SJCRH30 (cell line): Measurements from ENCODE around the gene PDK2. TPM values are rescaled to one million over a fixed set of nuclear protein-coding genes. Genes with fewer than 3 reads are reported as not detected.

Experiments
- DNase-seq, 2 experiments: peaks; one replicate each; pipeline ENCODE4 v3.0.0-alpha.2; 2015 to 2020
- H3K27ac ChIP-seq: fragments of 250-450 bp; sonication (Bioruptor Pico); 2 replicates; pipeline ENCODE4 v1.5.1; 2020; ENCODE audit warnings: mild to moderate bottlenecking, moderate library complexity
- H3K27me3 ChIP-seq: fragments of 250-450 bp; sonication (Bioruptor Pico); 2 replicates; pipeline ENCODE4 v1.5.1; 2020; ENCODE audit warnings: mild to moderate bottlenecking, moderate library complexity
- H3K36me3 ChIP-seq: fragments of 250-450 bp; sonication (Bioruptor Pico); 2 replicates; pipeline ENCODE4 v1.5.1; 2020; ENCODE audit warnings: mild to moderate bottlenecking, moderate library complexity
- H3K4me1 ChIP-seq: fragments of 250-450 bp; sonication (Bioruptor Pico); 2 replicates; pipeline ENCODE4 v1.5.1; 2020; ENCODE audit warnings: mild to moderate bottlenecking, moderate library complexity
- H3K4me3 ChIP-seq: fragments of 250-450 bp; sonication (Bioruptor Pico); 2 replicates; pipeline ENCODE4 v1.5.1; 2020; ENCODE audit warnings: mild to moderate bottlenecking, moderate library complexity
- H3K9me3 ChIP-seq: fragments of 250-450 bp; sonication (Bioruptor Pico); replicated peaks from 2 replicates; pipeline ENCODE4 v1.5.1; 2020; ENCODE audit warnings: mild to moderate bottlenecking, moderate library complexity
- total RNA-seq: library from RNA; depleted of rRNA; stranded (reverse); fragments of >200 nt; shearing (Covaris generic); gene quantifications from 2 replicates; pipeline ENCODE4 v1.2.3, GENCODE V29; 2014

Gene PDK2
- total RNA-seq, 1 experiment from 2014 or later: 12.5 TPM

- DNase-seq: no peak
- Histone ChIP-seq H3K27me3 (no peaks in the 10 kb centered on the region), H3K9me3 (no peaks in the 10 kb centered on the region), H3K4me3 (no peak overlapping the region), H3K4me1 (no peaks in the 10 kb centered on the region), H3K36me3 (no peaks in the 10 kb centered on the region), H3K27ac (no peak overlapping the region)
Measured at GRCh38 chr17:50108556-50108955, 13.4 kb downstream of the PDK2 start.

- Histone ChIP-seq H3K4me3 (no peak overlapping the region), H3K9me3 (no peaks in the 10 kb centered on the region), H3K27me3 (no peaks in the 10 kb centered on the region), H3K36me3 (no peaks in the 10 kb centered on the region), H3K4me1 (no peaks in the 10 kb centered on the region), H3K27ac (no peak overlapping the region)
- DNase-seq: no peak
Measured at GRCh38 chr17:50109207-50109606, 14.1 kb downstream of the PDK2 start.

GRCh38 chr17:50109785-50110184, 14.6 kb downstream of the PDK2 start:
- no peak overlapping the region for H3K4me3 ChIP-seq
- H3K4me1 ChIP-seq: no peaks in the 10 kb centered on the region
- no peaks in the 10 kb centered on the region for H3K27me3 ChIP-seq
- no peaks in the 10 kb centered on the region for H3K36me3 ChIP-seq
- no peak for DNase-seq
- H3K27ac ChIP-seq: no peak overlapping the region
- H3K9me3 ChIP-seq: no peaks in the 10 kb centered on the region

GRCh38 chr17:50110591-50111349, 15.6 kb downstream of the PDK2 start:
- no peak for DNase-seq
- Histone ChIP-seq H3K27me3 (no peaks in the 10 kb centered on the region), H3K36me3 (no peaks in the 10 kb centered on the region), H3K27ac (no peak overlapping the region), H3K4me3 (no peak overlapping the region), H3K9me3 (no peaks in the 10 kb centered on the region), H3K4me1 (no peaks in the 10 kb centered on the region)

- no peak for DNase-seq
- Histone ChIP-seq H3K36me3 (no peaks in the 10 kb centered on the region), H3K4me1 (no peaks in the 10 kb centered on the region), H3K27me3 (no peaks in the 10 kb centered on the region), H3K9me3 (no peaks in the 10 kb centered on the region), H3K4me3 (no peak overlapping the region), H3K27ac (no peak overlapping the region)
Measured at GRCh38 chr17:50111673-50112655, 16.8 kb downstream of the PDK2 start.

- H3K4me3 ChIP-seq: no peak overlapping the region
- H3K27ac ChIP-seq: no peak overlapping the region
- H3K4me1 ChIP-seq: no peaks in the 10 kb centered on the region
- H3K9me3 ChIP-seq: no peaks in the 10 kb centered on the region
- H3K36me3 ChIP-seq: no peaks in the 10 kb centered on the region
- no peak for DNase-seq
- H3K27me3 ChIP-seq: no peaks in the 10 kb centered on the region
Measured at GRCh38 chr17:50112694-50113093, 17.5 kb downstream of the PDK2 start.

- H3K27me3 ChIP-seq: no peaks in the 10 kb centered on the region
- no peak overlapping the region for H3K27ac ChIP-seq
- no peak for DNase-seq
- H3K4me3 ChIP-seq: no peak overlapping the region
- H3K9me3 ChIP-seq: no peaks in the 10 kb centered on the region
- no peaks in the 10 kb centered on the region for H3K4me1 ChIP-seq
- no peaks in the 10 kb centered on the region for H3K36me3 ChIP-seq
Measured at GRCh38 chr17:50113624-50114320, 18.6 kb downstream of the PDK2 start.

- no peak for DNase-seq
- H3K9me3 ChIP-seq: no peaks in the 10 kb centered on the region
- H3K4me3 ChIP-seq: no peak overlapping the region
- no peaks in the 10 kb centered on the region for H3K27me3 ChIP-seq
- no peaks in the 10 kb centered on the region for H3K4me1 ChIP-seq
- no peak overlapping the region for H3K27ac ChIP-seq
- H3K36me3 ChIP-seq: no peaks in the 10 kb centered on the region
Measured at GRCh38 chr17:50114401-50114800, 19.2 kb downstream of the PDK2 start.

- no peak overlapping the region for H3K27ac ChIP-seq
- no peaks in the 10 kb centered on the region for H3K36me3 ChIP-seq
- DNase-seq: peak in 1 of 2 experiments; percentile 77
- no peaks in the 10 kb centered on the region for H3K27me3 ChIP-seq
- H3K9me3 ChIP-seq: no peaks in the 10 kb centered on the region
- H3K4me3 ChIP-seq: no peak overlapping the region
- H3K4me1 ChIP-seq: no peaks in the 10 kb centered on the region
Measured at GRCh38 chr17:50114849-50115357, 19.8 kb downstream of the PDK2 start.

GRCh38 chr17:50115756-50116155, 20.6 kb downstream of the PDK2 start:
- no peak overlapping the region for H3K27ac ChIP-seq

GRCh38 chr17:50117202-50118051, 22.3 kb downstream of the PDK2 start:
- no peaks in the 10 kb centered on the region for H3K9me3 ChIP-seq
- DNase-seq: no peak
- H3K27me3 ChIP-seq: no peaks in the 10 kb centered on the region
- no peak overlapping the region for H3K27ac ChIP-seq
- H3K4me3 ChIP-seq: no peak overlapping the region
- no peaks in the 10 kb centered on the region for H3K4me1 ChIP-seq
- no peaks in the 10 kb centered on the region for H3K36me3 ChIP-seq

More at GRCh38 chr17:50115756-50116155, 20.6 kb downstream of the PDK2 start:
- Histone ChIP-seq H3K36me3 (no peaks in the 10 kb centered on the region), H3K4me3 (no peak overlapping the region), H3K9me3 (no peaks in the 10 kb centered on the region), H3K4me1 (no peaks in the 10 kb centered on the region), H3K27me3 (no peaks in the 10 kb centered on the region)
- DNase-seq: no peak

GRCh38 chr17:50118076-50118827, 23.1 kb downstream of the PDK2 start:
- no peaks in the 10 kb centered on the region for H3K27me3 ChIP-seq
- H3K9me3 ChIP-seq: no peaks in the 10 kb centered on the region
- H3K27ac ChIP-seq: no peak overlapping the region
- peaks cover 3% of the 10 kb centered on the region; the same call in 1 of the 2 replicates for H3K4me1 ChIP-seq
- no peak for DNase-seq
- no peak overlapping the region for H3K4me3 ChIP-seq
- no peaks in the 10 kb centered on the region for H3K36me3 ChIP-seq

- DNase-seq: no peak
- Histone ChIP-seq H3K4me1 (peaks cover 8% of the 10 kb centered on the region; the same call in 1 of the 2 replicates), H3K4me3 (no peak overlapping the region), H3K27ac (no peak overlapping the region), H3K9me3 (no peaks in the 10 kb centered on the region), H3K27me3 (no peaks in the 10 kb centered on the region), H3K36me3 (no peaks in the 10 kb centered on the region)
Measured at GRCh38 chr17:50118828-50119218, 23.7 kb downstream of the PDK2 start.
